Lung (tissue), 12 donors: ENCODE results near the gene BOLA3. TPM values are rescaled to one million over a fixed set of nuclear protein-coding genes. Genes with fewer than 3 reads are reported as not detected.

Source experiments
- ATAC-seq: fragments of 200-7000 bp; cut with Tn5 transposase; one replicate; pipeline ENCODE4 v1.9.1; 2020; ENCODE audit warnings: moderate number of reproducible peaks; ENCODE audit not compliant: insufficient read depth, low FRiP score
- DNase-seq, 3 donors: peaks; one replicate each; pipeline ENCODE4 v3.0.0-alpha.2; 2013 to 2017
- H3K27ac ChIP-seq, 2 donors: one replicate each; pipeline ENCODE4 v1.5.1; 2013; ENCODE audit warnings: mild to moderate bottlenecking in 2 of 2, moderate library complexity in 2 of 2, control low read depth in 1 of 2, inconsistent platforms in 1 of 2, low read depth in 1 of 2, low read length in 1 of 2
- H3K27me3 ChIP-seq, 3 donors: one replicate each; pipeline ENCODE4 v1.5.1; 2013; ENCODE audit warnings: low read length in 2 of 3; ENCODE audit not compliant: control insufficient read depth in 3 of 3, insufficient read depth in 3 of 3
- H3K36me3 ChIP-seq, 4 donors: one replicate each; pipeline ENCODE4 v1.5.1; 2013; ENCODE audit warnings: low read length in 4 of 4, mild to moderate bottlenecking in 1 of 4, moderate library complexity in 1 of 4; ENCODE audit not compliant: control insufficient read depth in 4 of 4, insufficient read depth in 4 of 4
- H3K4me1 ChIP-seq, 5 donors: one replicate each; pipeline ENCODE4 v1.5.1; 2013; ENCODE audit warnings: low read length in 5 of 5, mild to moderate bottlenecking in 2 of 5, moderate library complexity in 1 of 5; ENCODE audit not compliant: control insufficient read depth in 5 of 5, insufficient read depth in 5 of 5
- H3K4me3 ChIP-seq: one replicate; pipeline ENCODE4 v1.5.1; 2013; ENCODE audit warnings: mild to moderate bottlenecking, control low read depth, moderate library complexity
- H3K9ac ChIP-seq, 2 donors: one replicate each; pipeline ENCODE4 v1.5.1; 2013; ENCODE audit warnings: low read length in 2 of 2, control low read depth in 1 of 2; ENCODE audit not compliant: insufficient read depth in 1 of 2
- H3K9me3 ChIP-seq, 4 donors: one replicate each; pipeline ENCODE4 v1.5.1; 2013; ENCODE audit warnings: low read length in 3 of 4, mild to moderate bottlenecking in 1 of 4, moderate library complexity in 1 of 4; ENCODE audit not compliant: control insufficient read depth in 4 of 4, insufficient read depth in 3 of 4
- WGBS, 2 donors: extraction: QIAGEN DNeasy Blood & Tissue Kit; methylation state at CpG; one replicate each; pipeline ENCODE4 v1.1.7; 2013; 5-methylcytosine and 5-hydroxymethylcytosine counted together
- polyA plus RNA-seq, 2 donors: library from polyadenylated mRNA; stranded (reverse); fragments of 200-250 nt; gene quantifications; one replicate each; pipeline ENCODE4 v1.2.1, GENCODE V29; 2013
- total RNA-seq, 2 donors: library from RNA; depleted of rRNA in 1 of 2; stranded (reverse); fragments of >200 nt in 1 of 2; gene quantifications; one replicate each; pipeline ENCODE4 v1.2.1, GENCODE V29; 2014 to 2021
- TF ChIP-seq, protein P1 (sequence below): IDR thresholded peaks from 2 replicates; pipeline ENCODE4 v1.5.1; 2012; ENCODE audit warnings: mild to moderate bottlenecking; ENCODE audit errors: control extremely low read depth, extremely low read depth
- donor health status: control.
- donor health status: control.
- donor health status: Bipolar disorder and iron deficiency.
- donor health status: healthy.
- donor health status: DM: yes; HTN: yes; CAD: no.

BOLA3 gene
- total and polyA plus RNA-seq, 4 donors, result 12.0 to 64.5 (median 39.7) TPM

DNA sequence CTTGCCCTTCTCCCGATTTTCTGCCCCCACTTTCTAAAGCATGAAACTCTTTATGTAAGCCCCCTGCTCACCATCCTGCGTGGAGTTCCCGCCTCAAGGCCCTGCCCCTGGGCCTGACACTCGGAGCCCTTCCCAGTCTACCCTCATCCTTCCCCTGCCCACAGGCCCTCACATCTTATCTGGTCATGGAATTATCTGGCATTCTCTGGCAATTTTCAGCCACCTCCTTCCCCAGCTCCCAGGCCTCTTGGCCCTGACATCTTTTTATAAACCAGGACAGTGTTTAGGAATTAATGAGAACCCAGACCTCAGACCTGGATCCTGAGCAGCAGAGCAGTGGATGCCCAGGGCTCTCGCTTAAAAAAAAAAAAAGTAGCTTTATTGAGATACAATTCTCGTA, 61.7 kb downstream of the BOLA3 start:
- Histone ChIP-seq H3K27me3 (no peaks in the 10 kb centered on the region), H3K9ac (no peak overlapping the region), H3K4me1 (no peaks in the 10 kb centered on the region), H3K4me3 (no peak overlapping the region), H3K9me3 (peaks cover 0 to 2% (median 0%) of the 10 kb centered on the region in 4 donors), H3K36me3 (peaks cover 6 to 48% (median 25%) of the 10 kb centered on the region in 4 donors), H3K27ac (no peak overlapping the region)
- WGBS, 2 donors, result 97 to 99% methylated on average over 6 of the region's 6 CpGs
- no peak for DNase-seq
- no peak for ATAC-seq
- TF ChIP-seq, protein P1, sequence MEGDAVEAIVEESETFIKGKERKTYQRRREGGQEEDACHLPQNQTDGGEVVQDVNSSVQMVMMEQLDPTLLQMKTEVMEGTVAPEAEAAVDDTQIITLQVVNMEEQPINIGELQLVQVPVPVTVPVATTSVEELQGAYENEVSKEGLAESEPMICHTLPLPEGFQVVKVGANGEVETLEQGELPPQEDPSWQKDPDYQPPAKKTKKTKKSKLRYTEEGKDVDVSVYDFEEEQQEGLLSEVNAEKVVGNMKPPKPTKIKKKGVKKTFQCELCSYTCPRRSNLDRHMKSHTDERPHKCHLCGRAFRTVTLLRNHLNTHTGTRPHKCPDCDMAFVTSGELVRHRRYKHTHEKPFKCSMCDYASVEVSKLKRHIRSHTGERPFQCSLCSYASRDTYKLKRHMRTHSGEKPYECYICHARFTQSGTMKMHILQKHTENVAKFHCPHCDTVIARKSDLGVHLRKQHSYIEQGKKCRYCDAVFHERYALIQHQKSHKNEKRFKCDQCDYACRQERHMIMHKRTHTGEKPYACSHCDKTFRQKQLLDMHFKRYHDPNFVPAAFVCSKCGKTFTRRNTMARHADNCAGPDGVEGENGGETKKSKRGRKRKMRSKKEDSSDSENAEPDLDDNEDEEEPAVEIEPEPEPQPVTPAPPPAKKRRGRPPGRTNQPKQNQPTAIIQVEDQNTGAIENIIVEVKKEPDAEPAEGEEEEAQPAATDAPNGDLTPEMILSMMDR, result no peak

Other genes starting within 250 kb of the BOLA3 start
- gene DGUOK, start 221.0 kb downstream of the BOLA3 start, total RNA-seq, result 10 to 100 TPM; 28.9 to 51.2 TPM
- 100 to 1,000 TPM in 1 of 2 donors, 10 to 100 TPM in 1; 96.6 to 103 TPM for gene DGUOK, start 221.0 kb downstream of the BOLA3 start, polyA plus RNA-seq
- 10 to 100 TPM; 19.2 to 26.9 TPM for gene TET3, start 163.0 kb downstream of the BOLA3 start, total RNA-seq
- 10 to 100 TPM in 1 of 2 donors, 1 to 10 TPM in 1; 4.6 to 10.0 TPM for gene TET3, start 163.0 kb downstream of the BOLA3 start, polyA plus RNA-seq
- 100 to 1,000 TPM in 1 of 2 donors, 10 to 100 TPM in 1; 88.4 to 117 TPM for gene MOB1A, start 31.0 kb upstream of the BOLA3 start, total RNA-seq
- 10 to 100 TPM; 33.4 to 73.8 TPM for gene MOB1A, start 31.0 kb upstream of the BOLA3 start, polyA plus RNA-seq
- gene MTHFD2, start 50.7 kb upstream of the BOLA3 start, total RNA-seq, result 10 to 100 TPM; 20.9 to 84.1 TPM
- 10 to 100 TPM; 32.3 to 88.1 TPM for gene MTHFD2, start 50.7 kb upstream of the BOLA3 start, polyA plus RNA-seq
- 1 to 10 TPM; 5.2 to 9.6 TPM for gene SLC4A5, start 195.5 kb upstream of the BOLA3 start, total RNA-seq
- 1 to 10 TPM in 1 of 2 donors, under 1 TPM in 1; 0.85 to 2.5 TPM for gene SLC4A5, start 195.5 kb upstream of the BOLA3 start, polyA plus RNA-seq
- 100 to 1,000 TPM in 1 of 2 donors, 10 to 100 TPM in 1; 98.4 to 142 TPM for gene DCTN1, start 232.4 kb upstream of the BOLA3 start, total RNA-seq
- gene DCTN1, start 232.4 kb upstream of the BOLA3 start, polyA plus RNA-seq, result 100 to 1,000 TPM in 1 of 2 donors, 10 to 100 TPM in 1; 69.9 to 110 TPM